Measurements from ENCODE around the gene GGT6. TPM values are rescaled to one million over a fixed set of nuclear protein-coding genes. Genes with fewer than 3 reads are reported as not detected.

GGT6 gene
- total RNA-seq, 4 donors from 2014 or later, result 214 to 308 (median 283) TPM

DNA sequence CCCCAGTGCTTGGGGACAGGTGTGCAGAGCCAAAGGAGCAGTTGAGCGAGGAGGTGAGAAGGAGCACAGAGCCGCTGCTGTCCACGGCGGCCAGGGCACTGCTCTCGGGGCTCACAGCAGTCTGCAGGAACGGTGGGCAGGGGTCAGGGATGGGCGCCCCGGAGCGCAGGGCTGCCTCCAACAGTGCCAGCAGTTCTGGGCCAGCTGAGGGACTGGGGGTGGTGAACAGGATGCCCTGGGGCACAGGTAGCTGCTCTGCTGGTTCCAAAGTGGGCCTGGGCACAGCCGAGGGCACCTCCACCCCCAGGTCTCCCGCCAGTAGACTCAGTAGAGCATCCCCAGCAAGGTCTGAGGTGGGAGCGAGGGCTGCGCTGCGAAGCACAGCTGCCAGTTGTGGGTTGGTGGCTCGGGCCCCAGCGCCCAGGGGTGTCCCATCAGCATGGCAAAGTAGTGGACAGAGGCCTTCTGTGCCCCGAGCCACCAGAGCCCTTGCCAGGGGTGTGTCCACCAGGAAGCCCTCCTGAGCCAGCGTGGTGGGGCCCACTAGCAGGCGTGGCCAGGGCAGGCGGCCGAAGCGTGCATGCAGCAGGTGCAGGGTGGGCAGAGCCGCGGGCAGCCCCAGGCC is 1.9 kb downstream of the GGT6 start:
- no peak for DNase-seq
- WGBS, 2 donors (ENCODE audit: low coverage in 1 of 2), result 91% methylated on average over 9 of the region's 24 CpGs; no CpG with 5 or more reads in 1 of the 2 donors
- H3K4me1 ChIP-seq, result peaks cover 12 to 53% (median 49%) of the 10 kb centered on the region in 4 donors
- peak overlapping the region in 2 of 4 donors; percentile 84 to 87 for H3K27ac ChIP-seq
- no peak for TF ChIP-seq POLR2A (IDR thresholded peaks at IDR 0.05)
- no peak for TF ChIP-seq EP300 (IDR thresholded peaks at IDR 0.05; ENCODE audit: low read depth)
- TF ChIP-seq POLR2AphosphoS5 (IDR thresholded peaks at IDR 0.05), result no peak
- H3K36me3 ChIP-seq, result no peaks in the 10 kb centered on the region
- intact Hi-C loops (cut with DNase I; ENCODE audit: low total_unique reads) (no loop called here), in situ Hi-C loops (cut with MboI; ENCODE audit: low pct_ligation_motif_present in 1 of 4, low pct_unique_long_range_greater_than_20kb in 1 of 4, low sequenced_read_pairs in 3 of 4) (no loop called here)
- no peaks in the 10 kb centered on the region for H3K27me3 ChIP-seq
- H3K4me3 ChIP-seq, result no peak overlapping the region
- no peaks in the 10 kb centered on the region for H3K9me3 ChIP-seq

DNA sequence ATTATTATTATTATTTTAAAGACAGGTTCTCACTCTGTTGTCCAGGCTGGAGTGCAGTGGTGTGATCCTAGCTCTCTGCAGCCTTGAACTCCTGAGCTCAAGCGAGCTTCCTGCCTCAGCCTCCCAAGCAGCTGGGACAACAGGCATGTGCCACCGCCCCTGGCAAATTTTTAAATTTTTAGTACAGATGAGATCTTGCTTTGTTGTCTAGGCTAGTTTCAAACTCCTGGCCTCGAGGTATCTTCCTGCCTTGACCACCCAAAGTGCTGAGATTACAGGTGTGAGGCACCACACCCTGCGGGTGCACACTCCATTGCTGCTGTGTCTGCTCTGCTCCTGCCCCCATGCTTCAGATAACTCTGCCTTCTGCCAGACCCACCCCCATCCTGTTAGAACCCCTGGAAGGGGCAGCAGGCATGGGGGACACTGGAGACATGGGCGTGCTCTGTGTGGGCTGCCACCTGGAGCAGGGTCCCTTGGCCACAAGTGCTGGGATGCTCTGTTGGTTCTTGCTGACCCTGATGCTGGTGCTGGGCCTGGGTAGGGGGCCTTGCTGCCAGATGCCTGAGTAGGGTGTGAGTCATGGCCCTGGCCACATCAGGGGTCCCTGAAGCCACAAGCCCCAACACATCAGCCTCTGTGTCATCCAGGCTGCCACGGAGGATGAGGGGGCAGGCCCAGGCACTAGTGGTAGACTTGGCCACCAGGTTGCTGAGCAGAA is 2.6 kb downstream of the GGT6 start:
- WGBS, 2 donors (ENCODE audit: low coverage in 1 of 2), result 80 to 92% methylated on average over 1 to 6 of the region's 6 CpGs
- Histone ChIP-seq H3K4me3 (no peak overlapping the region), H3K9me3 (no peaks in the 10 kb centered on the region), H3K27ac (no peak overlapping the region), H3K4me1 (peaks cover 7 to 48% (median 46%) of the 10 kb centered on the region in 4 donors), H3K36me3 (no peaks in the 10 kb centered on the region), H3K27me3 (no peaks in the 10 kb centered on the region)
- in situ Hi-C loops (cut with MboI; ENCODE audit: low pct_ligation_motif_present in 1 of 4, low pct_unique_long_range_greater_than_20kb in 1 of 4, low sequenced_read_pairs in 3 of 4), result no loop called here
- no peak for DNase-seq
- intact Hi-C loops (cut with DNase I; ENCODE audit: low total_unique reads), result no loop called here
- no peak for TF ChIP-seq POLR2AphosphoS5 (IDR thresholded peaks at IDR 0.05)
- no peak for TF ChIP-seq POLR2A (IDR thresholded peaks at IDR 0.05)

DNA sequence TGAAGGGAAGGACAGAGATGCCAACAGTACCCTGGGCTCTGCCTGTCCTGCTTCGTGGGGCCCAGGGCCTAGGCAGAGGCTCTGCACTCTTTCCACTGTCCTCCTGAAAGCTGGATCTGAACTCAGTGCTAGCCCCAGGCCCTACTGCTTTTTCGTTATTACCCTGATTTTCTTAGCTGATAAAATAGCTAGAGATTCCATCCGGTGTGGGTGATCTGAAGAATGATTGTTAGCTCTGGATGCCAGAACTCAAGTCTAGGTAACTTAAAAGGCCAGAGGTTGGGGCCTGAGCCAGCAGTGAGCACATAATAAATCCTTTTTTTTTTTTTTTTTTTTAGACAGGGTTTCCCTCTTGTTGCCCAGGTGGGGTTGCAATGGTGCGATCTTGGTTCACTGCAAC is 3.4 kb downstream of the GGT6 start:
- TF ChIP-seq POLR2A (IDR thresholded peaks at IDR 0.05) (no peak), POLR2AphosphoS5 (IDR thresholded peaks at IDR 0.05) (no peak), EP300 (IDR thresholded peaks at IDR 0.05; ENCODE audit: low read depth) (no peak)
- TF ChIP-seq, protein P1, sequence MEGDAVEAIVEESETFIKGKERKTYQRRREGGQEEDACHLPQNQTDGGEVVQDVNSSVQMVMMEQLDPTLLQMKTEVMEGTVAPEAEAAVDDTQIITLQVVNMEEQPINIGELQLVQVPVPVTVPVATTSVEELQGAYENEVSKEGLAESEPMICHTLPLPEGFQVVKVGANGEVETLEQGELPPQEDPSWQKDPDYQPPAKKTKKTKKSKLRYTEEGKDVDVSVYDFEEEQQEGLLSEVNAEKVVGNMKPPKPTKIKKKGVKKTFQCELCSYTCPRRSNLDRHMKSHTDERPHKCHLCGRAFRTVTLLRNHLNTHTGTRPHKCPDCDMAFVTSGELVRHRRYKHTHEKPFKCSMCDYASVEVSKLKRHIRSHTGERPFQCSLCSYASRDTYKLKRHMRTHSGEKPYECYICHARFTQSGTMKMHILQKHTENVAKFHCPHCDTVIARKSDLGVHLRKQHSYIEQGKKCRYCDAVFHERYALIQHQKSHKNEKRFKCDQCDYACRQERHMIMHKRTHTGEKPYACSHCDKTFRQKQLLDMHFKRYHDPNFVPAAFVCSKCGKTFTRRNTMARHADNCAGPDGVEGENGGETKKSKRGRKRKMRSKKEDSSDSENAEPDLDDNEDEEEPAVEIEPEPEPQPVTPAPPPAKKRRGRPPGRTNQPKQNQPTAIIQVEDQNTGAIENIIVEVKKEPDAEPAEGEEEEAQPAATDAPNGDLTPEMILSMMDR (IDR thresholded peaks at IDR 0.05), result no peak
- Histone ChIP-seq H3K9me3 (no peaks in the 10 kb centered on the region), H3K4me3 (no peak overlapping the region), H3K36me3 (peaks cover 0 to 4% (median under 1%) of the 10 kb centered on the region in 4 donors), H3K27ac (no peak overlapping the region), H3K27me3 (no peaks in the 10 kb centered on the region), H3K4me1 (peaks cover 4 to 41% (median 40%) of the 10 kb centered on the region in 4 donors)
- WGBS, 2 donors (ENCODE audit: low coverage in 1 of 2), result 80 to 83% methylated on average over 4 of the region's 4 CpGs
- DNase-seq, result no peak
- in situ Hi-C loops (cut with MboI; ENCODE audit: low pct_ligation_motif_present in 1 of 4, low pct_unique_long_range_greater_than_20kb in 1 of 4, low sequenced_read_pairs in 3 of 4), result no loop called here
- intact Hi-C loops (cut with DNase I; ENCODE audit: low total_unique reads), result no loop called here

DNA sequence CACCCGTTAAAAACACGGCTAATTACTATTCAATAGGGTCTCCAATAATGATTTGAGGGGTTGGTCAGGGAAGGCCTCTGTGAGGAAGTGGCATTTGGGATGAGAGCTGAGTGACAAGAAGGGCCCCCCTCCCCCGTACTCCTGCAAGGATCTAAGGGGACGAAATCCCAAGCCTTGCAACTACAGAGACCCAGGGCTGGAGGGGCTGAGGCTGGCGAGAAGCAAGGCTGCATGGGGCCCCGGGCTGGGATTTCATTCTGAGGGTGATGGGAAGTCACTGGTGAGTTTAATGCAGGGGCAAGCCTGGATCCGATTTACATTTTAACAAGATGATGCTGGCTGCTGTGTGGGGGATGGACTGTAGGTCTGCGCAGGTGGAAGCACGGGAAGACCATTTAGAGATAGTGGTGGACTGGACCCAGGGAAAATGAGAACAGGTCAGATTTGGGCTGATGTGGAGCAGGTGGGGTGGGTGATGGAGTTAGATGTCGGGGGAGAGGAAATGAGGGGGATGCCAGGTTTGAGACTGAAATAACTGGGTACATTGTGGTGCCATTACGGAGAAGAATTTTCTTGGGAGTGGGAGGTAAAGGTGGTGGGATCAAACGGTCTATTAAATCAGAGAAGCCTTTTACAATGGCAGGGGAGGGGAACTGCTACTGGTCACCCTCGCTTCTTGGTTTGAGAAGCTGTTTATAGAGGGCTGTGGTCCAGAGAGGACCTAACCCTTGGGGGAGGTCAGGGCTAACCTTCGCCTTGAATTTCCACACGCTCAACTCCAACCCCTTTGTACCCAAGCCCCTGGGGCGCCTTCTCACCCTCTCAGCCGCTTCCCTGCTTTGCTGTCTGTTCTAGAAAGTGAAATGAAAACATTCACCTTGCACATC is 4.3 kb downstream of the GGT6 start:
- no peak for DNase-seq
- Histone ChIP-seq H3K27me3 (no peaks in the 10 kb centered on the region), H3K9me3 (no peaks in the 10 kb centered on the region), H3K4me1 (peaks cover 4 to 36% (median 32%) of the 10 kb centered on the region in 4 donors), H3K27ac (peak overlapping the region; percentile 82 to 90 (median 87)), H3K4me3 (peak overlapping the region; percentile 31 to 75 (median 60)), H3K36me3 (peaks cover 0 to 11% (median 3%) of the 10 kb centered on the region in 4 donors)
- WGBS, 2 donors (ENCODE audit: low coverage in 1 of 2), result 63 to 68% methylated on average over 15 to 17 of the region's 17 CpGs
- intact Hi-C loops (cut with DNase I; ENCODE audit: low total_unique reads), result no loop called here
- in situ Hi-C loops (cut with MboI; ENCODE audit: low pct_ligation_motif_present in 1 of 4, low pct_unique_long_range_greater_than_20kb in 1 of 4, low sequenced_read_pairs in 3 of 4), result no loop called here
- TF ChIP-seq POLR2AphosphoS5 (IDR thresholded peaks at IDR 0.05) (no peak), EP300 (IDR thresholded peaks at IDR 0.05; ENCODE audit: low read depth) (no peak), POLR2A (IDR thresholded peaks at IDR 0.05) (no peak)
- TF ChIP-seq, protein P1 (IDR thresholded peaks at IDR 0.05), result no peak
